Prostate gland (tissue), 2 donors: ENCODE data around the gene RBM8A. TPM values are rescaled to one million over a fixed set of nuclear protein-coding genes. Genes with fewer than 3 reads are reported as not detected.

Experiments
- DNase-seq: peaks from one replicate; pipeline ENCODE4 v3.0.0-alpha.2; 2019; ENCODE audit warnings: low spot score
- H3K27ac ChIP-seq, 2 donors: fragments of 200-600 bp; sonication (generic); 2 replicates each; pipeline ENCODE4 v1.5.1; 2017 to 2019
- H3K27me3 ChIP-seq: fragments of 200-600 bp; sonication (generic); replicated peaks from 2 replicates; pipeline ENCODE4 v1.5.1; 2019; ENCODE audit not compliant: insufficient read depth
- H3K36me3 ChIP-seq, 2 donors: fragments of 200-600 bp; sonication (generic); 1 replicate in 1 of 2; 2 replicates in 1 of 2; pipeline versions ENCODE4 v1.5.1 to v1.8.1; 2017 to 2019
- H3K4me1 ChIP-seq: fragments of 200-600 bp; sonication (generic); replicated peaks from 2 replicates; pipeline ENCODE4 v1.5.1; 2019
- H3K4me3 ChIP-seq, 2 donors: fragments of 200-600 bp; sonication (generic); 2 replicates each; pipeline ENCODE4 v1.5.1; 2017 to 2019
- H3K9me3 ChIP-seq: fragments of 200-600 bp; sonication (generic); 2 replicates; pipeline ENCODE4 v1.5.1; 2017
- POLR2A ChIP-seq: fragments of 450-650 bp; IDR thresholded peaks from one replicate; pipeline ENCODE4 v1.6.1; 2016; ENCODE audit warnings: antibody characterized with exemption, mild to moderate bottlenecking
- POLR2AphosphoS5 ChIP-seq: sonication (generic); formaldehyde crosslinking; IDR thresholded peaks from one replicate; pipeline ENCODE4 v1.6.1; 2017; ENCODE audit warnings: antibody characterized with exemption
- WGBS: methylation state at CpG from one replicate; pipeline ENCODE4 v1.1.5; 2018; 5-methylcytosine and 5-hydroxymethylcytosine counted together
- intact Hi-C: fragments of 100-400 bp; cut with DNase I; formaldehyde crosslinking; loops from one replicate; pipeline ENCODE4 v1.14.2; 2022
- total RNA-seq, 2 donors: library from RNA; depleted of rRNA; stranded (reverse); fragments of >200 nt; gene quantifications; one replicate each; pipeline ENCODE4 v1.1.0, GENCODE V29; 2016
- TF ChIP-seq, protein P1 (sequence below), 4 experiments: fragments of 200-600 bp in 2 of 4; fragments of 450-650 bp in 2 of 4; sonication (generic) in 2 of 4; IDR thresholded peaks; 1 replicate in 3 of 4; 2 replicates in 1 of 4; pipeline ENCODE4 v1.5.1; 2016 to 2019; ENCODE audit warnings: antibody characterized with exemption in 4 of 4, mild to moderate bottlenecking in 2 of 4, moderate library complexity in 2 of 4

RBM8A gene
- total RNA-seq, 2 donors from 2014 or later: 127 to 159 TPM

DNA sequence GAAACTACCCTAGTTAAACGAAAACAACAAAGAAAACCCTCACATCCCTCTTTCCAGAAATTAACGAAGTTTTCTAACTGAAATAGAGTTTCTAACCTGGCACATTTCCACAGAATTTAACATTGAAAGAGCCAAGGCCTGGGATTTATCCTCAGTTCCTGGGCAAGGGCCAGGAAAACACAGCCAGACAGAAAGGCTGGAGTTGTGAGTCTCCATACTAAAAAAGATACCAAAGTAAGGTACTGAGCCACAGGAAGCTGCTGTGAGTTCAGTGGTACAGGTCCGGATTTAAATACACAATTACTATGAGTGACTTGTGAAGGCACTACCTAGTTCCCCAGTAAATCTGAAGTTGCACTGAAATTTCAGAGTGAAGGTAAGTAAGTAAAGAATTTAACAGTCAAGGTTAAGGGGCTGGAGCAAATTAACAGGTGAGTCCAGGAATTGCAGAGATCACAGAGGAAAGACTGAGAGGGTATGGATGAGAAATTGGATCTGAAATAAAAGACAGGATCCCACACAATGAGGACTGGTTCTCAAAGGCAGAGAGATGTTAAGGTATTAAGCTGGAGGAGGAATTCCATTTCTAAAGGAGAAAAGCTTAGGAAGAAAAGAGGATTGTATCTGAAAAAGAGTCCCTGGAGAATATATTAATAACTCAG lies 29.6 kb upstream of the RBM8A start:
- H3K27me3 ChIP-seq: no peaks in the 10 kb centered on the region
- intact Hi-C loops: no loop called here
- DNase-seq: no peak
- TF ChIP-seq, protein P1, sequence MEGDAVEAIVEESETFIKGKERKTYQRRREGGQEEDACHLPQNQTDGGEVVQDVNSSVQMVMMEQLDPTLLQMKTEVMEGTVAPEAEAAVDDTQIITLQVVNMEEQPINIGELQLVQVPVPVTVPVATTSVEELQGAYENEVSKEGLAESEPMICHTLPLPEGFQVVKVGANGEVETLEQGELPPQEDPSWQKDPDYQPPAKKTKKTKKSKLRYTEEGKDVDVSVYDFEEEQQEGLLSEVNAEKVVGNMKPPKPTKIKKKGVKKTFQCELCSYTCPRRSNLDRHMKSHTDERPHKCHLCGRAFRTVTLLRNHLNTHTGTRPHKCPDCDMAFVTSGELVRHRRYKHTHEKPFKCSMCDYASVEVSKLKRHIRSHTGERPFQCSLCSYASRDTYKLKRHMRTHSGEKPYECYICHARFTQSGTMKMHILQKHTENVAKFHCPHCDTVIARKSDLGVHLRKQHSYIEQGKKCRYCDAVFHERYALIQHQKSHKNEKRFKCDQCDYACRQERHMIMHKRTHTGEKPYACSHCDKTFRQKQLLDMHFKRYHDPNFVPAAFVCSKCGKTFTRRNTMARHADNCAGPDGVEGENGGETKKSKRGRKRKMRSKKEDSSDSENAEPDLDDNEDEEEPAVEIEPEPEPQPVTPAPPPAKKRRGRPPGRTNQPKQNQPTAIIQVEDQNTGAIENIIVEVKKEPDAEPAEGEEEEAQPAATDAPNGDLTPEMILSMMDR (IDR thresholded peaks at IDR 0.05): no peak
- TF ChIP-seq POLR2AphosphoS5: no peak
- peaks cover 5% of the 10 kb centered on the region for H3K4me1 ChIP-seq
- WGBS: 2% methylated on average over 3 of the region's 3 CpGs
- no peaks in the 10 kb centered on the region for H3K36me3 ChIP-seq
- H3K4me3 ChIP-seq: peak overlapping the region; percentile 55 to 80
- H3K27ac ChIP-seq: peak overlapping the region; percentile 78 to 97
- H3K9me3 ChIP-seq: no peaks in the 10 kb centered on the region

DNA sequence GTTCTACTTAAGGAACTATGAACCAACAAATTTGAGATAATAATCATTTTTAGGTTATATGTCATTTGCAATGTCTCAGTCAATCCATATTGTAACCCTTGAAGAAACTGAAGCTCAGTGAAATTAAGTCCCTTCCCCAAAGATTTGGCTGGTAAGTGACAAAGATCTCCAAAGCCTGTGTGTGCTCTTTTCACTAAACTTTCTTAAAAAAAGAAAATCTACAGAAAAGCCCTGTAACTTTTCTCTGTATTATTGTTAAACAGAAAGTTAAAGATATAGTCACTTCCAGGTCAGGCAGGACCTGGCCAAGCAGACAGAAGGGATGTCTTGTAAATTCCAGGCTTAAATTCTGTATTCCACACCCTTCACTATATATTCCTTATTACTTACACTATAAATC lies 29.1 kb upstream of the RBM8A start:
- no peaks in the 10 kb centered on the region for H3K27me3 ChIP-seq
- DNase-seq: no peak
- intact Hi-C loops: no loop called here
- peaks cover 5% of the 10 kb centered on the region for H3K4me1 ChIP-seq
- TF ChIP-seq POLR2A: no peak
- TF ChIP-seq POLR2AphosphoS5: no peak
- TF ChIP-seq, protein P1 (IDR thresholded peaks at IDR 0.05): no peak
- H3K27ac ChIP-seq: peak overlapping the region; percentile 78 to 97
- peak overlapping the region; percentile 55 to 80 for H3K4me3 ChIP-seq
- H3K36me3 ChIP-seq: no peaks in the 10 kb centered on the region
- H3K9me3 ChIP-seq: no peaks in the 10 kb centered on the region

DNA sequence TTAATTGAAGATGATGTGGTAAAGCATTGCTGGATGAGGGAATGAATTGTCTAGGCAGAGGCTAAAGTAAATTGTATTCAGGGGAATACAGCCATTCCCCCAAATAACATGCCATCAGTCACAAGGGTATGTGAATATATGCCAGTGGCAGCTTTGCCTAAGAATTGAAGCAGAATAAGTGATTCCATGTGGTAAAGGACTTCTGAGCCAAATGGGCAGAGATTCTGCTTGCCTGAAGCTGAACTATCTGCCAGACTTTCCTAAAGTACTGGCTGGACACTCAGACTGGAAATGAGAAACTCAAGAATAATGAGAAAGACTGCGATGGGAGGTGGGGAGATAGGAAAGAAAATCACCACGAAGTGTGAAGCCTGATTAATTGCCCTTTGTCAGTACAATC lies 28.2 kb upstream of the RBM8A start:
- H3K27me3 ChIP-seq: no peaks in the 10 kb centered on the region
- peaks cover 5% of the 10 kb centered on the region for H3K4me1 ChIP-seq
- intact Hi-C loops: no loop called here
- TF ChIP-seq POLR2AphosphoS5 (no peak), POLR2A (no peak)
- TF ChIP-seq, protein P1 (IDR thresholded peaks at IDR 0.05): no peak
- no peaks in the 10 kb centered on the region for H3K9me3 ChIP-seq
- DNase-seq: no peak
- peak overlapping the region; percentile 11 to 97 for H3K27ac ChIP-seq
- WGBS: 34% methylated on average over 2 of the region's 2 CpGs
- no peak overlapping the region for H3K4me3 ChIP-seq
- no peaks in the 10 kb centered on the region for H3K36me3 ChIP-seq

DNA sequence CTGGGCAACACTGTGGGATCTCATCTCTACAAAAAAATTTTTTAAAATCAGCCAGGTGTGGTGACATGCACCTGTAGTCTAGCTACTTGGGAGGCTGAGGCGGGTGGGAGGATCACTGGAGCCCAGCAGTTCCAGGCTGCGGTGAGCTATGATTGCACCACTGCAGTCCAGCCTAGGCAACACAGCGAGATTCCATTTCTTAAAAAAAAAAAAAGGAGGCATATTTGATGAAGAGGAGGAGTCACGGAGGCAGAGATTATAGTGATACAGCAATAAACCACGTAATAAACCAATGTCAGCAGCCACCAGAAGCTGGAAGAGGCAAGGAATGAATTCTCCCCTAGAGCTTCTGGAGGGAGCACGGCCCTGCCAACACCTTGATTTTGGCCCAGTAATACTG lies 26.6 kb upstream of the RBM8A start:
- Histone ChIP-seq H3K4me1 (peaks cover 5% of the 10 kb centered on the region), H3K27ac (peak overlapping the region; percentile 16 to 97), H3K9me3 (no peaks in the 10 kb centered on the region), H3K36me3 (no peaks in the 10 kb centered on the region), H3K27me3 (no peaks in the 10 kb centered on the region), H3K4me3 (no peak overlapping the region)
- WGBS: 67% methylated on average over 6 of the region's 6 CpGs
- no peak for DNase-seq
- intact Hi-C loops: no loop called here
- TF ChIP-seq, protein P1 (IDR thresholded peaks at IDR 0.05): no peak
- TF ChIP-seq POLR2A (no peak), POLR2AphosphoS5 (no peak)

DNA sequence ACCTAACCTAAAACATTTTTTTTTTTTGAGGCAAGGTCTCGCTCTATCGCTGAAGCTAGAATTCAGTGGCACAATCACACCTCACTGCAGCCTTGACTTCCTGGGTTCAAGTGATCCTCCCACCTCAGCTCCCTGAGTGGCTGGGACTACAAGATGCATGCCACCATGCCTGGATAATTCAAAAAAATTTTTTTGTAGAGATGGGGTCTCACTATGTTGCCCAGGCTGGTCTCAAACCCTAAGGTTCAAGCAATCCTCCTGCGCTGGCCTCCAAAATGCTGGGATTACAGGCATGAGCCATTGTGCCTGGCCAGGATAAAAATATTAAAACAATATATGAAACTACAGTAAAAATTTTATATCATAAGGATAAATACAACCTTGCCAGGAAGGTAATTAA lies 25.6 kb upstream of the RBM8A start:
- no peaks in the 10 kb centered on the region for H3K27me3 ChIP-seq
- no peak overlapping the region for H3K4me3 ChIP-seq
- intact Hi-C loops: no loop called here
- no peak for DNase-seq
- peaks cover 5% of the 10 kb centered on the region for H3K4me1 ChIP-seq
- no peaks in the 10 kb centered on the region for H3K9me3 ChIP-seq
- no peak for TF ChIP-seq POLR2AphosphoS5
- TF ChIP-seq, protein P1 (IDR thresholded peaks at IDR 0.05): no peak
- no peak for TF ChIP-seq POLR2A
- no peaks in the 10 kb centered on the region for H3K36me3 ChIP-seq
- WGBS: 99% methylated on average over 3 of the region's 3 CpGs
- H3K27ac ChIP-seq: no peak overlapping the region
